Measurements from ENCODE around the gene JUP.

DNA sequence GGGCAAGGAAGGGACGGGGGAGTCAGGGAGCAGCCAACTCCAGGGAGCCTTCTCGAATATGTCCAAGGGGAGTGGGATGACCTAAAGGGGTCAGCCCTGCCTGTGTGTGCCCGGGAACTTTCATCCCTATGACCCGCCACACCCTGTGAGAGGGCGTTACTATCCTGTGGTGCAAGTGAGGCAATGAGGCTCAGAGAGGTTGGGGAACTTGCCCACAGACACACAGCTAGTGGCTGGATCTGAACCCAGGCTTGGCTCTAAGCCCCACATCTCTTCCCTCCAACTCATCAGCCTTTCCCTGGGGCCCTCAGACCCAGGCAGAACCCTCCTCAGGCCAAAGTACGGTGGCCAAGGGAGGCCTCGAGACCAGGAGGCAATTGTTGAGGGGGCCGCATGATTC lies 23.2 kb downstream of the JUP start:
- TF ChIP-seq, protein P1, sequence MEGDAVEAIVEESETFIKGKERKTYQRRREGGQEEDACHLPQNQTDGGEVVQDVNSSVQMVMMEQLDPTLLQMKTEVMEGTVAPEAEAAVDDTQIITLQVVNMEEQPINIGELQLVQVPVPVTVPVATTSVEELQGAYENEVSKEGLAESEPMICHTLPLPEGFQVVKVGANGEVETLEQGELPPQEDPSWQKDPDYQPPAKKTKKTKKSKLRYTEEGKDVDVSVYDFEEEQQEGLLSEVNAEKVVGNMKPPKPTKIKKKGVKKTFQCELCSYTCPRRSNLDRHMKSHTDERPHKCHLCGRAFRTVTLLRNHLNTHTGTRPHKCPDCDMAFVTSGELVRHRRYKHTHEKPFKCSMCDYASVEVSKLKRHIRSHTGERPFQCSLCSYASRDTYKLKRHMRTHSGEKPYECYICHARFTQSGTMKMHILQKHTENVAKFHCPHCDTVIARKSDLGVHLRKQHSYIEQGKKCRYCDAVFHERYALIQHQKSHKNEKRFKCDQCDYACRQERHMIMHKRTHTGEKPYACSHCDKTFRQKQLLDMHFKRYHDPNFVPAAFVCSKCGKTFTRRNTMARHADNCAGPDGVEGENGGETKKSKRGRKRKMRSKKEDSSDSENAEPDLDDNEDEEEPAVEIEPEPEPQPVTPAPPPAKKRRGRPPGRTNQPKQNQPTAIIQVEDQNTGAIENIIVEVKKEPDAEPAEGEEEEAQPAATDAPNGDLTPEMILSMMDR (IDR thresholded peaks at IDR 0.05; ENCODE audit: poor library complexity), result no peak
- TF ChIP-seq EZH2 (IDR thresholded peaks at IDR 0.05; ENCODE audit: borderline replicate concordance), result no peak

Data from hepatocyte (in vitro differentiated cells).